OCI-LY1 (cell line): ENCODE results near the gene GSTM1.

Experiments used
- EZH2 ChIP-seq: fragments of 200-600 bp; sonication (generic), shearing (Covaris generic); IDR thresholded peaks from 2 replicates; pipeline ENCODE4 v1.8.0; 2017; ENCODE audit warnings: borderline replicate concordance, mixed run types, mild to moderate bottlenecking, antibody characterized with exemption, low read length, moderate library complexity, mixed read lengths
- TF ChIP-seq, protein P1 (sequence below): fragments of 200-600 bp; sonication (generic), shearing (Covaris generic); IDR thresholded peaks from 2 replicates; pipeline ENCODE4 v1.5.1; 2017; ENCODE audit warnings: mild to moderate bottlenecking, antibody characterized with exemption, low read length, moderate library complexity, mixed read lengths

DNA sequence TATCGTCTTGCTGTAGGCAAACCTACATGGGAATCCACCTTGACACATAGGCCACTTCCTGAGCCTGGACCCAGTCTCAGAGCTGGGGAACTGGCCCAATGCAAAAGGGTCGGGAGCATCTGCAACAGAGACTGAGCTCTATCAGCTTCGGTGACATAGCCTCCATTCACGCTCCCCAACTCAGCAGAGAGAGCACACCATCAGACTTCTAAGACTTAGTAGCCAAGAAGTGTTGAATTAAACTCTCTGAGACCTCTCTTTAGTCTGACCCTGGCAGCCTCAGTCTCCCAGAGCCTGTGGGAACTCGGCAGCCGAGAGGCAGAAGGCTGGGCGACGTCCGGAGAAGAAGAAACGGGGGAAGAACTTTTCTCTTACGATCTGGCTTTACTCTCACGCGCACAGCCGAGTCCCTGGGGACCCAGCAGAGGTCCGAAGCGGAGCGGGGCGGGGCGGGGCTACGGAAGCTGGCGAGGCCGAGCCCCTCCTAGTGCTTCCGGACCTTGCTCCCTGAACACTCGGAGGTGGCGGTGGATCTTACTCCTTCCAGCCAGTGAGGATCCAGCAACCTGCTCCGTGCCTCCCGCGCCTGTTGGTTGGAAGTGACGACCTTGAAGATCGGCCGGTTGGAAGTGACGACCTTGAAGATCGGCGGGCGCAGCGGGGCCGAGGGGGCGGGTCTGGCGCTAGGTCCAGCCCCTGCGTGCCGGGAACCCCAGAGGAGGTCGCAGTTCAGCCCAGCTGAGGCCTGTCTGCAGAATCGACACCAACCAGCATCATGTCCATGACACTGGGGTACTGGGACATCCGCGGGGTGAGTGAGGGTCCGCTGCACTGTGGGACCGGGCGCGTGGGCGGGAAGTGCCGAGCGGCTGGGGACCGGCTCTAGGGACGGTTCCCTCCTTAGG, 31.8 kb upstream of the GSTM1 start, which contains the start of gene GSTM4:
- TF ChIP-seq, protein P1, sequence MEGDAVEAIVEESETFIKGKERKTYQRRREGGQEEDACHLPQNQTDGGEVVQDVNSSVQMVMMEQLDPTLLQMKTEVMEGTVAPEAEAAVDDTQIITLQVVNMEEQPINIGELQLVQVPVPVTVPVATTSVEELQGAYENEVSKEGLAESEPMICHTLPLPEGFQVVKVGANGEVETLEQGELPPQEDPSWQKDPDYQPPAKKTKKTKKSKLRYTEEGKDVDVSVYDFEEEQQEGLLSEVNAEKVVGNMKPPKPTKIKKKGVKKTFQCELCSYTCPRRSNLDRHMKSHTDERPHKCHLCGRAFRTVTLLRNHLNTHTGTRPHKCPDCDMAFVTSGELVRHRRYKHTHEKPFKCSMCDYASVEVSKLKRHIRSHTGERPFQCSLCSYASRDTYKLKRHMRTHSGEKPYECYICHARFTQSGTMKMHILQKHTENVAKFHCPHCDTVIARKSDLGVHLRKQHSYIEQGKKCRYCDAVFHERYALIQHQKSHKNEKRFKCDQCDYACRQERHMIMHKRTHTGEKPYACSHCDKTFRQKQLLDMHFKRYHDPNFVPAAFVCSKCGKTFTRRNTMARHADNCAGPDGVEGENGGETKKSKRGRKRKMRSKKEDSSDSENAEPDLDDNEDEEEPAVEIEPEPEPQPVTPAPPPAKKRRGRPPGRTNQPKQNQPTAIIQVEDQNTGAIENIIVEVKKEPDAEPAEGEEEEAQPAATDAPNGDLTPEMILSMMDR = peak; percentile 9; the same call in 1 of the 2 replicates
- TF ChIP-seq EZH2 = no peak
